ENCODE data around the gene ITGB1BP1. TPM values are rescaled to one million over a fixed set of nuclear protein-coding genes. Genes with fewer than 3 reads are reported as not detected.
A peak's percentile ranks its signal among the peaks of the same experiment; 100 is the strongest.

Gene ITGB1BP1
- total RNA-seq, 5 donors from 2014 or later (not counting 1 experiment from before 2014, with no cell fraction given), result 46.5 to 76.7 (median 69.0) TPM

GRCh38 chr2:9463698-9464034, 40.3 kb upstream of the ITGB1BP1 start:
- WGBS (ENCODE audit: insufficient coverage), result 76% methylated on average over 6 of the region's 7 CpGs
- no peak overlapping the region for H3K27ac Mint-ChIP-seq
- H3K4me1 Mint-ChIP-seq, result no peaks in the 10 kb centered on the region
- no peaks in the 10 kb centered on the region for H3K27me3 Mint-ChIP-seq
- POLR2A ChIA-PET, result no interaction called here
- peaks cover 30% of the 10 kb centered on the region for H3K36me3 Mint-ChIP-seq
- DNase-seq (peak in 4 of 35 experiments; percentile 1 to 24 (median 6)), ATAC-seq (replicated peaks in 1 of 4) (peak in 1 of 4 experiments; percentile 42)
- no peak overlapping the region for H3K4me3 Mint-ChIP-seq
- no peaks in the 10 kb centered on the region for H3K9me3 Mint-ChIP-seq
- peaks cover 3 to 26% of the 10 kb centered on the region in 2 donors for H3K36me3 ChIP-seq (ENCODE audit: control insufficient read depth in 2 of 2, extremely low read depth in 1 of 2, insufficient read depth in 1 of 2, low read length in 1 of 2)
- CTCF ChIA-PET, result no interaction called here
- no peaks in the 10 kb centered on the region for H3K9me3 ChIP-seq
- H3K27me3 ChIP-seq (replicated peaks in 1 of 2; ENCODE audit: control insufficient read depth in 2 of 2, extremely low read depth in 1 of 2, insufficient read depth in 2 of 2, low read length in 1 of 2), result no peaks in the 10 kb centered on the region
- no peaks in the 10 kb centered on the region for H3K4me1 ChIP-seq (ENCODE audit: control insufficient read depth in 1 of 2, extremely low read depth in 1 of 2, insufficient read depth in 2 of 2, low read length in 2 of 2)
- no peak overlapping the region for H3K4me3 ChIP-seq (ENCODE audit: control insufficient read depth in 1 of 2, extremely low read depth in 1 of 2, low read length in 1 of 2)
- H3K27ac ChIP-seq (ENCODE audit: low read length), result no peak overlapping the region

GRCh38 chr2:9462886-9463697, 39.8 kb upstream of the ITGB1BP1 start:
- Histone ChIP-seq H3K4me3 (ENCODE audit: control insufficient read depth in 1 of 2, extremely low read depth in 1 of 2, low read length in 1 of 2) (no peak overlapping the region), H3K36me3 (ENCODE audit: control insufficient read depth in 2 of 2, extremely low read depth in 1 of 2, insufficient read depth in 1 of 2, low read length in 1 of 2) (peaks cover 3 to 27% of the 10 kb centered on the region in 2 donors), H3K27me3 (replicated peaks in 1 of 2; ENCODE audit: control insufficient read depth in 2 of 2, extremely low read depth in 1 of 2, insufficient read depth in 2 of 2, low read length in 1 of 2) (no peaks in the 10 kb centered on the region), H3K27ac (ENCODE audit: low read length) (no peak overlapping the region), H3K4me1 (ENCODE audit: control insufficient read depth in 1 of 2, extremely low read depth in 1 of 2, insufficient read depth in 2 of 2, low read length in 2 of 2) (no peaks in the 10 kb centered on the region), H3K9me3 (no peaks in the 10 kb centered on the region)
- ChIA-PET POLR2A (no interaction called here), CTCF (no interaction called here)
- ATAC-seq (replicated peaks in 1 of 4) (no peak), DNase-seq (no peak)
- no peaks in the 10 kb centered on the region for H3K4me1 Mint-ChIP-seq
- no peaks in the 10 kb centered on the region for H3K27me3 Mint-ChIP-seq
- peaks cover 30% of the 10 kb centered on the region for H3K36me3 Mint-ChIP-seq
- WGBS (ENCODE audit: insufficient coverage), result 87% methylated on average over 6 of the region's 6 CpGs
- no peak overlapping the region for H3K27ac Mint-ChIP-seq
- H3K4me3 Mint-ChIP-seq, result no peak overlapping the region
- H3K9me3 Mint-ChIP-seq, result no peaks in the 10 kb centered on the region

GRCh38 chr2:9462313-9462712, 39.0 kb upstream of the ITGB1BP1 start:
- Mint-ChIP-seq H3K9me3 (no peaks in the 10 kb centered on the region), H3K4me3 (no peak overlapping the region), H3K4me1 (no peaks in the 10 kb centered on the region), H3K27me3 (no peaks in the 10 kb centered on the region), H3K36me3 (peaks cover 30% of the 10 kb centered on the region), H3K27ac (no peak overlapping the region)
- 100% methylated on average over 2 of the region's 5 CpGs for WGBS (ENCODE audit: insufficient coverage)
- ChIA-PET POLR2A (interaction anchor here in 1 of 2 donors (0.7 kb wide), 1 partner anchor 50 kb away, joined by 6 read pairs; no protein-coding TSS in a partner anchor), CTCF (no interaction called here)
- no peak for ATAC-seq (replicated peaks in 1 of 4)
- H3K27me3 ChIP-seq (replicated peaks in 1 of 2; ENCODE audit: control insufficient read depth in 2 of 2, extremely low read depth in 1 of 2, insufficient read depth in 2 of 2, low read length in 1 of 2), result no peaks in the 10 kb centered on the region
- no peaks in the 10 kb centered on the region for H3K9me3 ChIP-seq
- H3K4me1 ChIP-seq (ENCODE audit: control insufficient read depth in 1 of 2, extremely low read depth in 1 of 2, insufficient read depth in 2 of 2, low read length in 2 of 2), result no peaks in the 10 kb centered on the region
- peaks cover 3 to 30% of the 10 kb centered on the region in 2 donors for H3K36me3 ChIP-seq (ENCODE audit: control insufficient read depth in 2 of 2, extremely low read depth in 1 of 2, insufficient read depth in 1 of 2, low read length in 1 of 2)
- no peak for DNase-seq
- H3K4me3 ChIP-seq (ENCODE audit: control insufficient read depth in 1 of 2, extremely low read depth in 1 of 2, low read length in 1 of 2), result no peak overlapping the region
- H3K27ac ChIP-seq (ENCODE audit: low read length), result no peak overlapping the region

- no peak overlapping the region for H3K4me3 ChIP-seq (ENCODE audit: control insufficient read depth in 1 of 2, extremely low read depth in 1 of 2, low read length in 1 of 2)
- no peaks in the 10 kb centered on the region for H3K4me1 ChIP-seq (ENCODE audit: control insufficient read depth in 1 of 2, extremely low read depth in 1 of 2, insufficient read depth in 2 of 2, low read length in 2 of 2)
- Mint-ChIP-seq H3K4me1 (no peaks in the 10 kb centered on the region), H3K9me3 (no peaks in the 10 kb centered on the region), H3K36me3 (peaks cover 33% of the 10 kb centered on the region), H3K4me3 (no peak overlapping the region), H3K27ac (no peak overlapping the region), H3K27me3 (no peaks in the 10 kb centered on the region)
- H3K27me3 ChIP-seq (replicated peaks in 1 of 2; ENCODE audit: control insufficient read depth in 2 of 2, extremely low read depth in 1 of 2, insufficient read depth in 2 of 2, low read length in 1 of 2), result no peaks in the 10 kb centered on the region
- ChIA-PET POLR2A (no interaction called here), CTCF (interaction anchor here in 1 of 2 donors (0.6 kb wide), 1 partner anchor 10 kb away, joined by 3 read pairs; no protein-coding TSS in a partner anchor)
- 100% methylated on average over 1 of the region's 3 CpGs for WGBS (ENCODE audit: insufficient coverage)
- DNase-seq (no peak), ATAC-seq (replicated peaks in 1 of 4) (no peak)
- H3K36me3 ChIP-seq (ENCODE audit: control insufficient read depth in 2 of 2, extremely low read depth in 1 of 2, insufficient read depth in 1 of 2, low read length in 1 of 2), result peaks cover 3 to 33% of the 10 kb centered on the region in 2 donors
- H3K27ac ChIP-seq (ENCODE audit: low read length), result no peak overlapping the region
- H3K9me3 ChIP-seq, result no peaks in the 10 kb centered on the region
These were observed 37.8 kb upstream of the ITGB1BP1 start for GRCh38 chr2:9461079-9461478.

GRCh38 chr2:9460441-9461017, 37.2 kb upstream of the ITGB1BP1 start:
- no CpG with 5 or more reads among the region's 3 CpGs for WGBS (ENCODE audit: insufficient coverage)
- POLR2A ChIA-PET, result no interaction called here
- Histone ChIP-seq H3K27me3 (replicated peaks in 1 of 2; ENCODE audit: control insufficient read depth in 2 of 2, extremely low read depth in 1 of 2, insufficient read depth in 2 of 2, low read length in 1 of 2) (no peaks in the 10 kb centered on the region), H3K4me3 (ENCODE audit: control insufficient read depth in 1 of 2, extremely low read depth in 1 of 2, low read length in 1 of 2) (no peak overlapping the region), H3K27ac (ENCODE audit: low read length) (no peak overlapping the region), H3K36me3 (ENCODE audit: control insufficient read depth in 2 of 2, extremely low read depth in 1 of 2, insufficient read depth in 1 of 2, low read length in 1 of 2) (peaks cover 3 to 36% of the 10 kb centered on the region in 2 donors), H3K4me1 (ENCODE audit: control insufficient read depth in 1 of 2, extremely low read depth in 1 of 2, insufficient read depth in 2 of 2, low read length in 2 of 2) (no peaks in the 10 kb centered on the region), H3K9me3 (no peaks in the 10 kb centered on the region)
- no peaks in the 10 kb centered on the region for H3K9me3 Mint-ChIP-seq
- no peaks in the 10 kb centered on the region for H3K27me3 Mint-ChIP-seq
- H3K27ac Mint-ChIP-seq, result no peak overlapping the region
- CTCF ChIA-PET, result no interaction called here
- H3K4me3 Mint-ChIP-seq, result no peak overlapping the region
- H3K4me1 Mint-ChIP-seq, result no peaks in the 10 kb centered on the region
- no peak for ATAC-seq (replicated peaks in 1 of 4)
- peaks cover 29% of the 10 kb centered on the region for H3K36me3 Mint-ChIP-seq
- no peak for DNase-seq

- H3K27me3 Mint-ChIP-seq, result no peaks in the 10 kb centered on the region
- POLR2A ChIA-PET, result interaction anchor here in 1 of 2 donors (0.6 to 1.0 kb wide), 2 partner anchors 33 to 441 kb away, joined by 3 read pairs; no protein-coding TSS in a partner anchor
- no peaks in the 10 kb centered on the region for H3K4me1 ChIP-seq (ENCODE audit: control insufficient read depth in 1 of 2, extremely low read depth in 1 of 2, insufficient read depth in 2 of 2, low read length in 2 of 2)
- H3K36me3 ChIP-seq (ENCODE audit: control insufficient read depth in 2 of 2, extremely low read depth in 1 of 2, insufficient read depth in 1 of 2, low read length in 1 of 2), result peaks cover 18 to 36% of the 10 kb centered on the region in 2 donors
- no peak overlapping the region for H3K27ac ChIP-seq (ENCODE audit: low read length)
- H3K4me3 ChIP-seq (ENCODE audit: control insufficient read depth in 1 of 2, extremely low read depth in 1 of 2, low read length in 1 of 2), result no peak overlapping the region
- WGBS (ENCODE audit: insufficient coverage), result 100% methylated on average over 1 of the region's 1 CpG
- no peaks in the 10 kb centered on the region for H3K9me3 Mint-ChIP-seq
- ATAC-seq (replicated peaks in 1 of 4), result no peak
- peaks cover 37% of the 10 kb centered on the region for H3K36me3 Mint-ChIP-seq
- H3K27ac Mint-ChIP-seq, result no peak overlapping the region
- no peak overlapping the region for H3K4me3 Mint-ChIP-seq
- no peak for DNase-seq
- no peaks in the 10 kb centered on the region for H3K27me3 ChIP-seq (replicated peaks in 1 of 2; ENCODE audit: control insufficient read depth in 2 of 2, extremely low read depth in 1 of 2, insufficient read depth in 2 of 2, low read length in 1 of 2)
- no peaks in the 10 kb centered on the region for H3K9me3 ChIP-seq
- CTCF ChIA-PET, result interaction anchor here (0.5 to 0.6 kb wide), 2 partner anchors 10 to 613 kb away, joined by 3 to 6 read pairs; no protein-coding TSS in a partner anchor
- no peaks in the 10 kb centered on the region for H3K4me1 Mint-ChIP-seq
These were observed 27.9 kb upstream of the ITGB1BP1 start for GRCh38 chr2:9451231-9451630.

Data from T-cell (primary cell).